HG02571 (cell line): ENCODE measurements around the gene TNNT3.

Source experiments
- ATAC-seq: cut with Tn5 transposase; IDR thresholded peaks from one replicate; pipeline ENCODE4 v1.9.1; 2021; ENCODE audit warnings: mild to moderate bottlenecking, moderate library complexity; ENCODE audit not compliant: unreplicated experiment

TNNT3 gene

GRCh38 chr11:1949302-1949701 is 29.8 kb downstream of the TNNT3 start:
- no peak for ATAC-seq

DNA sequence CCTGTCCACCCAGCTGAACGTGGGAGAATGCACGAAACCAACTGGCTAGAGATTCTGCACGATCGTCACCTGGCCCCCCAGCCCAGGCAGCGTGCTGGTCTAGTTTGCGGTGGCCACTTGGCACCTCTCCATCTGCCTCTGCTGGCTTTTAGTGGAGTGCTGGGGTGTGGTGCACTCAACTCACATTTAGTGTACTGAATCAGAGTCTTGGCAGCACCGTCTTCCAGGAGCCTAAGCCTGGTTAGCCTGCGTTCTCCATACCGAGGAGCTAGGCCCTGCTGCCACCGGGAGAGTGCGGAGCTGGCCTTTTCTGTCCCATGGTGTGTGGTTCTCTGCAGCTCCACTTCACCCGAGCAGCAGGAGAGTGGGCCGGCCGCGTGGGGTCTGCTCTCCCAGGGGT is 30.4 kb downstream of the TNNT3 start:
- no peak for ATAC-seq

DNA sequence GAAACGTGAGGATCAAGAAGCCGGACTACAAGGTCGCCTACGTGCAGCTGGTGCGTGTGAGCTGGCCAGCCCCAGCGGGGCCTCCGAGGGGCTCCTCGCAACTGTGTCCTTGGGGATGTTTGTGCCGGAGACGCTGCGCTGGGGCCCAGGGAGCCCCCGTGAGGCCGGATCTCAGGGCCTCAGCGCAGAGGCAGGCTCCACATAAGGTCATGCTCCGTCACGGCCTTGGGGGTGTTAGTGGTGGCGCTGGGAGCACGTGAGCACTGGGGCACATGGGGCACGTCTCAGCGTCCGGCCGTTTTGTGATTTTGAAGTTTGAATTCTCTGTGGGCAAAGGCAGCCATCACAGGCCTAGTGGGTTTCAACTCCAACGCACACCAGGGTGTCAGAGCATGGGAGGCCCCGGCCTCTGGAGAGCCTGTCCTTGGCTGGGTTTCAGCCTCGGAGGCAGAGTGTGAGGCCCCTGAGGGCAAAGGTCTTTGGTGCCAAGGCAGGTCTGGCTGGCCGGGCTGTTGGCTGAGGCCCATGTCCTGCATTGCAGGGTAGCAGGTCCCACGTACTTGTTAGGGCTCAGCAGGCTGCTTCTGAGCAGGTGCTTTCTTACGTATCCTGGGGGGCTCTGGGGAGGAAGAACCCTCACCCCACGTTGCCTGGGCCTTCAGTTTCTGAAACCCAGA is 33.4 kb downstream of the TNNT3 start:
- no peak for ATAC-seq

DNA sequence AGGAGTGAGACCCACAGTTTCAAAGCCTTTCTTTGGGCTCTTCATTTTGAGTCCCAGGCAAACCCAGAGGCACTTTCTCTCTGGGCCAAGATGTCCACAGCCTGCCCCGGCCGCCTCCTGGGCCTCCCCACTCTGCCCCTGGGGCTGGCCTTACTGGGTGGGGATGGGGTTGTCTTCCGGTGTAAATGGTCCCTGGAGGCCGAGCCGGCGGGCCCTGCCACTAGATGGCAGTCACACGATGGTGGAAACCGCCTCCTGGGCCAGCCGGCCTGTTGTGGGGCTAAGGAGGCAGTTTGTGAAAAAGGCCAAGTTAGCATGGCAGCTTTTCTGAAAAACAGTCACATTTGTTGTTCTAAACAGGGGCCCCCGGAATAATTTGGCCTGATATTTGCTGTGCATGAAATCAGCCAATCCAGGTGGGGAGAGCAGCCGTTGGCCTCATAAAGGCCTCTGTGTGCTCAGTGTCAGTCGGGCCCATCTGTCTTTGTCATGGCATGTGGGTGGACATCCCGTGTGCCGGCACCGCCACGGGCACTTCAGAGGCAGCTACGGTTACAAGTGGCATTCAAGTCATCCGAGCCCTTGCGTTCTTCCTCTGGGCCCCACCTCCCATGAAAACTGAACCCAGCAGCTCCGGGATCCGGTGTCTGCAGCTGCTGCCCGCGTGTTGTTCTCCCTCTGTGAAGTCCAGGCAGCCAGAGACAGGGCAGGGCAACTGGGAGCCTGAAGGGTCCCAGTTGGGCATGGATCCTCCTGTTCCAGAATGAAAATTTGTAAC is 34.2 kb downstream of the TNNT3 start:
- no peak for ATAC-seq

DNA sequence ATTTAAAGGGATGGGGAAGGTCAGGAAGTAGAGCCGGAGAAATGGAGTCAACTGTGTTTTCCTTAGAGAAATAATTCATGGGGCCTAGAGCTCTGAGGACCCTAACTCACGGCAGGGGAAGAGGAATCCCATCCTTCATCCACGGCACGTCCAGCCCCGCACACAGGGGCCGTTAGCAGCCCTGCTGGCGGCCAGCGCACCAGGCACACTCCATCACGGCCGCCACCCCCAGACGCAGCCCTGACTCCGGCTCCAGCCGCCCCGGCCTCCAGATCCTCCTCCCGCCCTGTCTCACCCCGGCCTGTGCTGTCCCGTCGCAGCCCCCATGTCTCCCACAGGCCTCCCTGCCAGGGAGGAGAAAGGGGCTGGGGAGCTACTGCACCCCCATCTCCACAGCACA is 38.9 kb downstream of the TNNT3 start:
- no peak for ATAC-seq

DNA sequence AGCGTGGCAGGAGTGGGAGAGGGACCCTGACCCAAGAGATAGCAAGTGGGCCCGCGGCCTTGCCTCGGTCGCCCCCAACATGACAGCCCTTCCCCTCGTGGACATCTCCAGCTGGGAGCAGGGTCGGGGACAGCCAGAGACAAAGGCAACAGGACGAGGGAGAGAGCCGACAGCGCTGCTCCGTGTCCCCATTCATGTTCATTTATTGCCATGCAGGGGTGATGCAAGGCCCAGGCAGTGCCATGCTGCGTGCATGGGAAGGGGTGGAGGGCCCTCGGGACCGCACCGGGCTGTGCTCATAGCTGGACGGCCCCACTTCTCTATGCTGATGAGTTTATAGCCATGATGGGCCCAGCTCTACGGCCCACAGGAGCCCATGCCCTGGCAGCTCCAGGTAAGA is 40.3 kb downstream of the TNNT3 start:
- ATAC-seq, result no peak

DNA sequence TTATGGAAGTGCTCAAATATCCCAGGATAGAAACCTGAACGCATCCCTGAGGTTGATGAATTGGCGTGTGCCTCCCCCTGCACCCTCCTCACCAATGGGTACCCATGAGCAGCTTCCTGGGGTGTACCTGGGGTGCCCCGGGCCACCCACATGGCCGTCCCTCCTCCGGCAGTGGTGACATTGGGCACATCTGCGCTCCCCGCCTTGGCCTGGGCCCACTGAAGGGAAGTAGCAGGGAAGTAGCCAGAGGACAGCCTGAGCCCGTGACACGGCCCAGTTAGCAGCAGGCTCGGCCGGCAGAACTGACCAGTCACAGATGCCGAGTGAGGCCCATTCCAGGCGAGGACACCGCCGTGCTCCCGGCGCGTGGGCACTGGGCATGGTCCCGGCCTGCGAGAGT is 44.4 kb downstream of the TNNT3 start:
- no peak for ATAC-seq

DNA sequence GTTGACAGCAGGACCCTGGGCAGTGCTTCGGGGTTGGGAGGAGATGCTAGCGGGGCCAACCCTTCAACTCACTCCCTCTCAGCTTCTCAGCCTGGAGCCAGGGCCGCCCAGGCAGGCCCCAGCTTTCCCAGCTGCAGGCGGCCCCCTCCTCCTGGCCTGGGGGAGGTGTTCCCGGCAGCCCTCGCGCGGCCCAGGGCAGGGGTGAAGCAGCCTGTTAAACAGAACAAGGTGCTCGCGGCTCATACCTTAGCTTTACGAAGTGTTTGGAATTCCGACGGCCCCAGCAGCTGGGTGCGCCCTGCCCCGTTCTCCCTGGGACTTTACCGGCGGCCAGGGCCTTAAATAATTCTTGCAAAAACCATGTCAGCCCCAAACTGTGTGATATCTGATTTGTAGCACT is 44.8 kb downstream of the TNNT3 start:
- no peak for ATAC-seq

- no peak for ATAC-seq
These were observed 45.5 kb downstream of the TNNT3 start for GRCh38 chr11:1964955-1965354.

GRCh38 chr11:1966531-1966930 is 47.0 kb downstream of the TNNT3 start:
- no peak for ATAC-seq

- ATAC-seq, result no peak
These were observed 48.2 kb downstream of the TNNT3 start for GRCh38 chr11:1967641-1968225.

- ATAC-seq, result no peak
These were observed 49.0 kb downstream of the TNNT3 start for GRCh38 chr11:1968454-1969002.

- no peak for ATAC-seq
These were observed 49.5 kb downstream of the TNNT3 start for GRCh38 chr11:1969035-1969434.

DNA sequence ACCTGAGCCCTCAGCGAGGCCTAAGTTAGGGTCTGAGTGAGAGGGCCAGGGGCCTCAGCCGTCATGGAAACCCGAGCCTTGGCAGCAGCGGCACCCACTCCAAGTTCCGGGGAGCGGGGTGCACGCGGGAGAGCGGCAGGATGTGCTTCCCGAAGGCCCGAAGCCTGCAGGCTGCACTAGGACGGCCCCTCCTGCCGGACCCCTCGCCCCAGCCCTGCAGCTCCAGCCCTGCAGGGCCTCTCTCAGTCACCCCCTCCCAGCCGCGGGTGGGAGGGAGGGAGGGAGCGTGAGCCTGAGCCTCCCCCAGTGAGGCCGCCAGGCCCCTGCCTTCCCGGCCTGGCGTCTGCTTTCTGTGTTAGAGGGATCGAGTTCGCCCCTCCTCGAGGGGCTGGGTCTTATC is 50.3 kb downstream of the TNNT3 start:
- no peak for ATAC-seq

DNA sequence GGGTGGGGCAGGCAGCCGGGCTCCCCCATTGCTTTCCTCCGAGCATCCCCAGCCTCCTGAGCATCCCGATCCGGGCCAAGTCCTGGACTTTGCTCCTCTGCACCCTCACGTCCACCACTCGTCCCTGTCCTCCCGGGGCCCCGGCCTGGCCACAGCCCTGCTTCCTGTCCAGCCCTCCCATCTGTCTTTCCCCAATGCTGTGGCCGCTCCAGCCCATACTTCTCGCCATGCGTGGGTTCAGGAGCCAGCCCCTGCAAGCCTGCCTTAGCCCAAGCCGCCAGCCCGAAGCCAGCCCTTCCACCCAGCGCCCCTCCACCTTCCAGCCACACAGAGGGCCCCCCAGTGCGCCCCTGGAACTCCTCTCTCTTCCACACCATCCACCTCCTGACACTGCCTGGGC is 51.5 kb downstream of the TNNT3 start:
- no peak for ATAC-seq

DNA sequence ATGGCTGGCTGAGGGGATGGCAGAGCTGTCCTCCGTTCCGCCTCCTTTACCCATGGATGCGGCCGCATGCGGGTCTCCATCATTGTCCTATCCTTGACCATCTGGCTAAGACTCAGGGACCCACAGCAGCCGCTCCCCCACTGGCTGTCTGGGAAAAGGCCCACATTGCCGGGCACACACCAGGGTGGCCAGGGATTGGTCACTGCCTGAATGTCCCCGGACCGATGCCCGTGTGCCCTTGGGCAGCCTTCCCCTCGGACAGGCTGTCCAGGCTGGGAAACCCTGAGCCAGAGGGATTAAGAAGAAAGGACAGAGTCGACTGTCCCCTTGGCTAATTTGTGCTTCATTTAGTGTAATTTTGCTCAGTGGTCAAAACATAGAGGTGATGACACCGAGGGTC is 55.7 kb downstream of the TNNT3 start:
- ATAC-seq, result no peak

DNA sequence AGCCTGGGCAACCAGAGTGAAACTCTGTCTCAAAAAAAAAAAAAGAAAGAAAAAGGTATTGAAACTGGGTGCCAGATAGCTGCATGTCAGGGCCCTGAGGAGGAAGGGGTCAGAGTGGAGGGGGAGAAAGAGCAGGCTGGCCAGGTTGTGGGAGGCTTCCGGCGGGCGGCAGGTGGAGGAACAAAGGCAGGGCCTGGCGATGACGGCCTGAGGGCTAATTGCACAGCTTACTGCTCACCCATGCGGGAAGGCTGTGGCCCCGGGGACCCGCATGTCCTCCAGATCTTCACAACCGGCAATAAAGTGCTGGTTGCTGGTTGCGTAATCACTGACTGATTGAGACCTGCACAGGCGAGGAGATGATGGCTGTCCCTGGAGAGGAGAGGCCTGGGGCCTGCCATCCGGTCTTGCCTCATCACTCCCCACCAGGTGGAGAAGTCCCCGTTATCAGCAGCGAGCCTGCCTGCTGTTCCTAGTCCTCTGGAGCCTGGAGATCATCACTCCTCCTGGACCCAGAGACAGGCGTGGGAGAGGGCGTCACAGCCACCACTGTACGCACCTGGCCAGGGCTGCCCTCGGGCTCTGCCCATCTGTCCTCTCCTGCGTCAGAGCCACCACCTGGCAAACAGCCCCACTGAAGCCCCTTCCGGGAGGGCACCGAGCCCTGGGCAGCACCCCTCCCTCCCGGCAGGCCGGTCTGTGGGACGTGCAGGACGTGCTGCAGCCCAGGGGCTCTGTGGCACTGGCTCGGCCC is 59.4 kb downstream of the TNNT3 start:
- no peak for ATAC-seq

DNA sequence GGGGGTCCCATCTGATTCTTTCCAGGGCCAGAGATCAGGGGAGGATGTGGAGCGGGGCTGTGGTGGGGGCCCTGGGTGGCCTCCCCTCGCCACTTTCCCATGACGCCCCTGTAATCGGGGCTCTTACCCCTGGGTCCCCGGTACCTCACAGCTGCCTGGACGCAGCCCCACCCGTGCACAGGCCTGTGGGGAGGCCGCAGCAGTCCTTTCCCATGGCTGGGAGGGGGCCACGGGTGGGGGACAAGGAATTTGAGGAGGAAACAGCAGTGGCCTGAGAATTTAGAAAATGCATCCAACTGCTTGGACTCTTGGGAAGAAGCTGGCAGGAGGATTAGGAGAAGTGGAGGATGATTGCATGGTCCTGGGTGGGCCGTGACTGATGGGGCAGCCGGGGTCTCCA is 60.1 kb downstream of the TNNT3 start:
- ATAC-seq, result no peak

DNA sequence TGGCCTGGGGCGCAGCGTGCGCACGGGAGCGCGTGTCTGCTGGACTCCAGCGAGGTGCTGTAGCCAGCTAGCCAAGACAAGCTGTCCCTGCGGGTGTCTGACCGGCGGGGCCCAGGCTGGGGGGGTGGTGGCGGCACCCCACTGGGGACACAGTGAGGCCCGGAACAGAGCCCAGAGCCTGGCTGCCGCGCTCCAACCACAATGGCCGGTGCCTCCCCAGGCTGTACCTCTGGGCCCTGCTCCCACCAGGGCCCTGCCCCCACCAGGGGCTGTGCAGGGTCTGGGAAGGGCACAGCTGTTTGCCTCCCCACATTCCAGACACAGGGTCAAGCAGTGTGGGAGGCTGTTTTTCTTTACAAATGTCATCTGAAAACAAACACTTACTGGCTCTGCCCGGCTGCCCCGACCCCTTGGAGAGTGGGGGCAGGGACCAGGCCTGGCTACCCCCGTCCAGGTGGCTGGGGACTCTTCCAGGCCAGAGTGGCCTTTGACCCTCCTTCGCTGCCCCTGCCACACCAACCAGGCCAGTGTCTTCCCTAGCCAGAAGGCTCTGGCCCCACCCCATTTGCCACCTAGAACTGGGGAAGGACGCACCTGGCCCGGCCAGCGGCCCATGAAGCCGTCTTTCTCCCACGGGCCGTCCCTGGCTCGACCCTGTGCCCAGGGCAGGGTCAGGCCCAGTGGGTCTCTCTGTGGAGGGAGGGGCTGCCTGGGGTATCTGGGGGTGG is 63.5 kb downstream of the TNNT3 start:
- ATAC-seq, result no peak

- no peak for ATAC-seq
These were observed 64.1 kb downstream of the TNNT3 start for GRCh38 chr11:1983601-1983961.

DNA sequence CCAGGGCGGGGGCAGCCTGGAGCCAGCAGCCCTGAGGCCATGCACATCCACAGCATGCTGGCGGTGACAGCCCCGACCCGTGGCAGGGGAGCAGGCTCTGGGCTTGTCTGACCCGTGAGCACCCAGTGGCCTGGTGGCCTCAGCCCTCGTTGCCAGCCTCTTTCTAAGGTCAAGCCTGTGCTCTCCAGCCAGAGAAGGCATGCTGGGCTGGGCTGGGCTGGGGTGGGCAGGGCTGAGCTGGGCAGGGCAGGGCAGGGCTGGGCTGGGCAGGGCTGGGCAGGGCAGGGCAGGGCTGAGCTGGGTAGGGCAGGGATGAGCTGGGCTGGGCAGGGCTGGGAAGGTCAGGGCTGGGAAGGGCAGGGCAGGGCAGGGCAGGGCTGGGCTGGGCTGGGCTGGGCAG is 67.5 kb downstream of the TNNT3 start:
- no peak for ATAC-seq
